ENCODE data around the gene EYA4.
"Not testable (repeated sequence)": the region's sequence is repeated elsewhere in the genome, so short reads cannot be mapped to it uniquely, and the experiment has no call there.

The EYA4 gene

DNA sequence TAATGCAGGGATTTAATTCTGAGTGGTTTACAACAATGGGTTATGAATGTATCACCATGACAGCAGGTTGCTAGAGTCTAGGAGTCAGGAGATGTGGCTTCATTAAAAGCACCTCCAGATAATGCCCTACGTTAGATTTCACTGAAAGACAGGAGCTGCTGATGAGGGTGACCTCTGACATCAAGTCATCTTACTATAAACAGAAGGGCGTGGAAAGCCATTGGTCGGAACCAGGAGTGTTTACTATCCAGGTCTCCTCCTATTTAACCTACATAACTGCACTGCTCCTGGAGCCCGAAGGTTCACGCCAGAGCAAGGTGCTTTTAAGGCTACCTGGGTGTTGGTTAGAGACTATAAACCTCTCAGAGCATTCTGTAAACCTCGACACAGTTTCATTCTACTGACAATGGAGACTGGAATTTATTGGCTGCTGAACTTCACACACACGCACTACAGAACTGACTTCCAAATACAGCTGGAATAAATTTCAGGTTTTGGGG lies 128.7 kb downstream of the EYA4 start:
- ATAC-seq (no peak), DNase-seq (no peak)
- Mint-ChIP-seq H3K36me3 (ENCODE audit: low read depth) (no peaks in the 10 kb centered on the region), H3K4me1 (no peaks in the 10 kb centered on the region), H3K27me3 (no peaks in the 10 kb centered on the region), H3K9me3 (no peaks in the 10 kb centered on the region), H3K27ac (no peak overlapping the region), H3K4me3 (no peak overlapping the region)

DNA sequence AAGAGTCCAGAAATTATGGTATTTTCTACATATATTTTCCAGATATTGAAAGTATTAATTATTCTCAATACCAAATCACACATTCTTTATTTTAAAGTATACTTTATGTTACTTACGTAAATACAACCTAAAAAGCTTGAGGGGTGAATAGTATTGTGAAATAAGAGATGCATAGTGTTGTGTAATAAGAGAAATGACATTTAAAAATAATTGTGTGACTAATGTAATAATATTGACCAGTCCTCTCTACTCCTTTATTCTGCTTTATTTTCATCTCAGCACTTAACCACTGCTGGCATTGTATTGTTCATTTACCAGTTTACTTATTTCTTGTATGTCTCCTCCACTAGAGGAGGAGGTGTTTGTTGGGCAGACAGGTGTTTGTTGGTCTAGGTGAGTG lies 135.6 kb downstream of the EYA4 start:
- Mint-ChIP-seq H3K4me3 (no peak overlapping the region), H3K9me3 (no peaks in the 10 kb centered on the region), H3K27ac (no peak overlapping the region), H3K27me3 (peaks cover 9% of the 10 kb centered on the region), H3K36me3 (ENCODE audit: low read depth) (no peaks in the 10 kb centered on the region), H3K4me1 (no peaks in the 10 kb centered on the region)
- DNase-seq, result no peak
- no peak for ATAC-seq

DNA sequence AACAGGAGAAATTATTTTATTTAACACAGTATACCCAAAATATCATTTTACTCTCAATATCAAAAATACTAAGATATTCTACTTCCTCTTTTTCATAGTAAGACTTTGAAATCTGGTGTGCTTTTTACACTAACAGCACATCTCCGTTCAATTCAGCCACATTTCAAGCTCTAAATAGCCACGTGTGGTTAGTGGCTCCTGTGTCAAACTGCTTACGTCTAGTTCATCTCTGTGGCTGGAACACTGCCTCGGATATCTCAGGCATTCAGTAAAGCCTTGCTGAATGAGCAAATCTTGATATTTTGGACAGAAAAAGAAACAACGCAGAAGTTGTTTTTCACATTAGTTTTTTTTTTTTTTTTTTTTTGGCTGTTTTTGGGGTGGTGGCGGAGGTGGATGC lies 136.1 kb downstream of the EYA4 start:
- DNase-seq (no peak), ATAC-seq (no peak)
- Mint-ChIP-seq H3K9me3 (no peaks in the 10 kb centered on the region), H3K4me1 (no peaks in the 10 kb centered on the region), H3K27ac (no peak overlapping the region), H3K27me3 (peaks cover 9% of the 10 kb centered on the region), H3K4me3 (no peak overlapping the region), H3K36me3 (ENCODE audit: low read depth) (no peaks in the 10 kb centered on the region)

DNA sequence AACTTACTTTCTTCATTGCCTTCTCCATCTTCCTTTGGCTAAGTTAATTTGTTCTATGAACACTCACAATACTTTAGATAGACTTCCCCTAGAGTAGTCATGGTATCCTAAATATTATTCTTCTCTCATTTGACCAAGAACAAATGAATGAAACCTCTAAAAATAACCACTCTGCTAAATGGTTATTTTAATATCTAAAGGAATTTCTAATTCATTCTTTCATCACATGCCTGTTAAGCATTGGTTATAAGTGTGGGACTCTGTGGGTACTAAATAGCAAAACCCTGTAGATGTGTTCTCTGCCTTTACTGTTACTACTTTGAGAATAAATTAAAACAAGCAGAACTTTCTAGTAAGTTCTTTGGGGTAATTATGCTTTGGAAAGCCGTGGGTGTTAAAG lies 138.9 kb downstream of the EYA4 start:
- Mint-ChIP-seq H3K27ac (no peak overlapping the region), H3K36me3 (ENCODE audit: low read depth) (no peaks in the 10 kb centered on the region), H3K4me1 (no peaks in the 10 kb centered on the region), H3K4me3 (no peak overlapping the region), H3K27me3 (peaks cover 9% of the 10 kb centered on the region), H3K9me3 (no peaks in the 10 kb centered on the region)
- DNase-seq (no peak), ATAC-seq (no peak)

DNA sequence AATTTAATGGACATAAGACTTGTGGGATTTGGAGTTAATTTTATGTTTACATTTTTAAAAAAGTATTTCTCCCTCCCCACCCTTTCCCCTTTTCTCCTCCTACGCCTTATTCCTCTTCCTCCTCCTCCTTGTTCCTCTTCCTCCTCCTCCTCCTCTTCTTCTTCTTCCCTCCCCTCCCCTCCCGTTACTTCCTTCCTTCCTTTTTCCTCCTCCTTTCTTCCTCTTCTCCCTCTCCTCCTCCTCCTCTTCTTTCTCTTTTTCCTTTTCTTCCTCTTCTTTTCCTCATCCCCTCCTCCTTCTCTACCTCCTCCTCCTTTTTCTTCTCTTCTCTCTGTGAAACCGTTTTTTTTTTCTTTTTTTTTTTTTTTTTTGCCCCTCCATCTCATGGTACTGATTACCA lies 139.6 kb downstream of the EYA4 start:
- Mint-ChIP-seq H3K4me1 (no peaks in the 10 kb centered on the region), H3K4me3 (no peak overlapping the region), H3K36me3 (ENCODE audit: low read depth) (no peaks in the 10 kb centered on the region), H3K9me3 (no peaks in the 10 kb centered on the region), H3K27me3 (peaks cover 9% of the 10 kb centered on the region), H3K27ac (no peak overlapping the region)
- DNase-seq (no peak), ATAC-seq (no peak)

DNA sequence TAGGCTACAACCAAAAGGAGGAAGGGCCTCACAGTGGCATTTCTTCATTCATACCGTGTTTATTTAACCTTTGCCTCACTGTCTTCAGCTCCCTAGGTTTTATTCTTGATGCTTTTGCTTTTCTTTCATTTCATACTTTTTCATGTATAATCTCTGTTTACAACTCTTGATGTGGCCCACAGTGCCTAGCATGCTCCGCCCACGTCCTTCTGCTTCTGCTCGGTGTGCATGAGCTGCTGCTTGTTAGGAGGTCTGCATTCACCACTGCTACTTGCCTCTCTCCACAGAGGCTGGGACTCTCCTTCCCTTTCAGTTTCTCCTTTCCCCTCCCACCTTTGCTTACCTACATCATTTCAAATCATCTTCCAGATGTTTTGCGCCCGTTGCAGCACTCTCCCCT lies 147.6 kb downstream of the EYA4 start:
- no peak overlapping the region for H3K4me3 Mint-ChIP-seq
- no peaks in the 10 kb centered on the region for H3K36me3 Mint-ChIP-seq (ENCODE audit: low read depth)
- ATAC-seq (no peak), DNase-seq (no peak)
- H3K27ac Mint-ChIP-seq, result no peak overlapping the region
- no peaks in the 10 kb centered on the region for H3K4me1 Mint-ChIP-seq
- no peaks in the 10 kb centered on the region for H3K9me3 Mint-ChIP-seq
- H3K27me3 Mint-ChIP-seq, result no peaks in the 10 kb centered on the region

DNA sequence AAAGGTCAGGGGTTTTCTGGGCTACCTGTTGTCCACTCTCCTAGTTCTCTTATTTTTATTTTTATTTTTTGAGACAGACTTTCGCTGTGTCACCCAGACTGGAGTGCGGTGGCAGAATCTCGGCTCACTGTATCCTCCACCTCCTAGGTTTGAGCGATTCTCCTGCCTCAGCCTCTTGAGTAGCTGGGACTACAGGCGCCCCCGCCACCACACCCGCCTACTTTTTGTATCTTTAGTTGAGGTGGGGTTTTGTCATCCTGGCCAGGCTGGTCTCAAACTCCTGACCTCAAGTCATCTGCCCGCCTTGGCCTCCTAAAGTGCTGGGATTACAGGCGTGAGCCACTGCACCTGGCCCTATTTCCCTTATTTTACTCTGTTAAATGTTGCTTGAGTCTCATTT lies 149.0 kb downstream of the EYA4 start:
- H3K4me1 Mint-ChIP-seq, result no peaks in the 10 kb centered on the region
- no peaks in the 10 kb centered on the region for H3K9me3 Mint-ChIP-seq
- no peak overlapping the region for H3K27ac Mint-ChIP-seq
- DNase-seq (no peak), ATAC-seq (no peak)
- H3K27me3 Mint-ChIP-seq, result no peaks in the 10 kb centered on the region
- H3K4me3 Mint-ChIP-seq, result no peak overlapping the region
- H3K36me3 Mint-ChIP-seq (ENCODE audit: low read depth), result no peaks in the 10 kb centered on the region

DNA sequence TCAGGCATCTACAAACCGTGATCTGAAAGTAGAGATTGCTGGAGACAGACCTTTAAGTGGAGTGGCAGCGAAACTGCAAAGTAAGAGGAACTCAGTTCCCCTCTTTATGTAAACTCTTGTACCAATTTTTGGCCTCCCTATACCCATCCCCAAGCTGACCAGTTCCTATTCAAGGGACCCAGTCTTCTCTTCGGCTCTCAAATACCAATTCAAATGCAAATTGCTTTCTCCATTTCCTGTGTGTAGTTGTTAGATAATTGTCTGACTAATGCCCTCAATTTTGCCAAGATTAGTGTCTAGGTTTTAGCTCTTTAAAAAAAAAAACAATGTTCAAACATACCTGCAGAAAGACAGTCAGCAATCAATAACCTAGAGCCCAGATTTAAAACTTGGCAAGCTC lies 150.9 kb downstream of the EYA4 start:
- peaks cover 2% of the 10 kb centered on the region for H3K27me3 Mint-ChIP-seq
- no peaks in the 10 kb centered on the region for H3K9me3 Mint-ChIP-seq
- no peak overlapping the region for H3K4me3 Mint-ChIP-seq
- DNase-seq (no peak), ATAC-seq (no peak)
- no peaks in the 10 kb centered on the region for H3K4me1 Mint-ChIP-seq
- H3K27ac Mint-ChIP-seq, result no peak overlapping the region
- H3K36me3 Mint-ChIP-seq (ENCODE audit: low read depth), result no peaks in the 10 kb centered on the region

DNA sequence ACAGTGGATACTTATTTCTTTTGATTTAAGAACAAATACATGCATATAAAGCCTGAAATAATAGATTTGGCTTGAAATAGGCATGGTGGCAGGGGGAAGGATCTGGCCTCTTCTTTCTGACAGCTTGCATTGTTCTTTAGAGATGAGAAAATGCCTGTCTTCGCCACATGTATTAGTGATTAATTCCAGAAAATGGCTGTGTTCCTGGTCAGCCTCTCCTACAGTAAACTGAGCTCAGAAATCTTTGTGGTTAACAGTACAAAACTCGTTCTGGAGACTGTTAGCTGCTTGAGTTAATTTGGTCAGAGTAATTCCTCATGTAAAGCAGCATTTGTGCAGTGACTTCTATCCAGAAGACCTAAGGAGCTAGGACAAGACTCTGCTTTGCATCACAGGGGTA lies 151.5 kb downstream of the EYA4 start:
- Mint-ChIP-seq H3K4me1 (no peaks in the 10 kb centered on the region), H3K27ac (no peak overlapping the region), H3K9me3 (no peaks in the 10 kb centered on the region), H3K27me3 (peaks cover 2% of the 10 kb centered on the region), H3K4me3 (no peak overlapping the region), H3K36me3 (ENCODE audit: low read depth) (no peaks in the 10 kb centered on the region)
- DNase-seq (no peak), ATAC-seq (no peak)

DNA sequence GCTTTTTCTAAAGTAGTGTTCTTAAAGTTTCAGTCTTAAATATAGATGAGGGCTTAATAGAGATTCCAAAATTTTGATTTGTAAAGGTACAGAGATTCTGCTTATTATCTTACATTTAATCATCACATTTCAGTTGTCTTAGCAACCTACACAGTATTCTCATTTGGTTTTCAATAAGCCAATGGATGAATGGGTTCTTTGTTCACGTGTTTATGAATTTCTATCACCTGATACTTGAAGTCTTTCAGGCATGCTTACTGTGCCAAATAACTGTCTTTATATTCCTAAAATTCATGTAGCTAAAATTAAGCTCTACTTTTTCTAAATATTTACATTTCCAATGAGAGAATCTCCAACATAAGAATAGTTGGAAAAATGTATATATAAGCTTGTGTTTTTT lies 152.7 kb downstream of the EYA4 start:
- H3K4me1 Mint-ChIP-seq, result no peaks in the 10 kb centered on the region
- no peak for ATAC-seq
- DNase-seq, result no peak
- H3K36me3 Mint-ChIP-seq (ENCODE audit: low read depth), result no peaks in the 10 kb centered on the region
- H3K27ac Mint-ChIP-seq, result no peak overlapping the region
- H3K9me3 Mint-ChIP-seq, result no peaks in the 10 kb centered on the region
- peaks cover 2% of the 10 kb centered on the region for H3K27me3 Mint-ChIP-seq
- no peak overlapping the region for H3K4me3 Mint-ChIP-seq

DNA sequence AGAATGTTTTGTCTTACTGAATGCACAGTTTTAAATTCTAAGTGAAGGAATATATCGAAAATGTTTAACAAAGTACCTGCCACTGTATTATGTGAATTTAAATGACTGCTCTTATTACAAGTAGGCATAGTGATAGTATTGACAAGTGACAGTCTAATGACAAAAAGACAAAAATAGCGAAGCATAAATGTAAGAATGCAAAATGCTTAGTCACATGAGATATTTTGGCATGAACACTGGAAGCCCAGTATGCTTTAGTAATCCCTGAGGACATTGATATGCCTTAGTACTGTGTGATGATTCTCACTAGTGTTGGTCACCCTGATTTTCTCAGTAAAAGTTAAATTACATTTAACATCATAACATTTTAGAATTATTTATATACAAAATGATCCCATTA lies 153.5 kb downstream of the EYA4 start:
- no peak overlapping the region for H3K4me3 Mint-ChIP-seq
- H3K36me3 Mint-ChIP-seq (ENCODE audit: low read depth), result no peaks in the 10 kb centered on the region
- H3K27me3 Mint-ChIP-seq, result peaks cover 2% of the 10 kb centered on the region
- H3K9me3 Mint-ChIP-seq, result no peaks in the 10 kb centered on the region
- no peak overlapping the region for H3K27ac Mint-ChIP-seq
- ATAC-seq (no peak), DNase-seq (no peak)
- no peaks in the 10 kb centered on the region for H3K4me1 Mint-ChIP-seq

DNA sequence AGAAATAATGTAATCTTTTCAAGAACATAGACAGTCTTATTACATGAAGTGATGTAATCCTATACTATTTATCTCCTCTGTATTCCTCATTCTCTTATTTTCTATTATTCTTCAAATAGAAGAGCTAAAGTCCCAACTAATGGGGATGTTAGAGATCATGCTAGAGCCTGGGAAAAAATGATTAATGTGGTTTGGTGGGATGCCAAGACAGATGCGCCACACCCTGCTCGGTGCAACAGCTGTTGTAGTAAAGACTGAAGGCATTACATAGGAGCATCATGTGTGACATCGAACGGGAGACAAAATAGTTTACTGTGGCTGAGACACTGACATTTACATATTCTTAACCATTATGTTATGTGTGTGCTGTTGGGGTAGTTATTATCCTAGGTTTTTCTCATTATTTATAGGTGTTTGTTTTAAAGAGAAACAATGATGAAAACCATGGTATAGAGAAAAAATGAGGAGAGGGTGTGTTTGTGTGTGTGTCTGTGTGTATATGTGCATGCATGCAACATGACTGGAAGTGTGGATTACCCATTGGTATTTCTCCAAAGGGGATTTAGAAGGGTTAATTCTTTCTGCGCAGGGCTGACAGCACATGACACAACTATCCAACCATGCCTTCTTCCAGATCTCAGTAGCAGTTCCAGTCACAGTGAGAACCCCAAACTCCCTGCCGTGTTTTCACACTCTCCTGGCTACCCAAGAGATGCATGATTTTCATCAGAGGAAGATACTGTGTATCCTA lies 155.3 kb downstream of the EYA4 start:
- H3K27me3 Mint-ChIP-seq, result peaks cover 2% of the 10 kb centered on the region
- no peak overlapping the region for H3K4me3 Mint-ChIP-seq
- H3K9me3 Mint-ChIP-seq, result no peaks in the 10 kb centered on the region
- no peaks in the 10 kb centered on the region for H3K4me1 Mint-ChIP-seq
- no peak for ATAC-seq
- no peak overlapping the region for H3K27ac Mint-ChIP-seq
- H3K36me3 Mint-ChIP-seq (ENCODE audit: low read depth), result no peaks in the 10 kb centered on the region
- no peak for DNase-seq

DNA sequence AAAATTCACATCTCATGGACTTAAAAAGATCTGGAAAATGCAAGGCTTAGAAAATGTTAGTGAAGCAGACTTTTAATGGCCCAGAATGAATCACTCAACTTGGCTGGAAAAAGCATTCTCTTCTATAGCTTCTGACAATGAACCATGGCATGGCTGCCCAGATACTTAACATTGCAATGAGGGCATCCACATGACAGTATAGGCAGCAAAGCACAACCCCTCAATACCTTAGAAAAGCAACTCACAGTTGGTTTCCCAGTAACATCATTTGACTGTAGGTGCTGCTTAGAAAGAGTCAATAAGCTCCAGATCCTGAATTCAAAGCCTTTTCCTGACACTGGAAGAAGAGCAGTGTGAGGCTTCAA lies 155.8 kb downstream of the EYA4 start:
- Mint-ChIP-seq H3K36me3 (ENCODE audit: low read depth) (no peaks in the 10 kb centered on the region), H3K4me3 (no peak overlapping the region), H3K4me1 (no peaks in the 10 kb centered on the region), H3K27ac (no peak overlapping the region), H3K9me3 (no peaks in the 10 kb centered on the region), H3K27me3 (peaks cover 2% of the 10 kb centered on the region)
- no peak for ATAC-seq
- DNase-seq, result no peak

DNA sequence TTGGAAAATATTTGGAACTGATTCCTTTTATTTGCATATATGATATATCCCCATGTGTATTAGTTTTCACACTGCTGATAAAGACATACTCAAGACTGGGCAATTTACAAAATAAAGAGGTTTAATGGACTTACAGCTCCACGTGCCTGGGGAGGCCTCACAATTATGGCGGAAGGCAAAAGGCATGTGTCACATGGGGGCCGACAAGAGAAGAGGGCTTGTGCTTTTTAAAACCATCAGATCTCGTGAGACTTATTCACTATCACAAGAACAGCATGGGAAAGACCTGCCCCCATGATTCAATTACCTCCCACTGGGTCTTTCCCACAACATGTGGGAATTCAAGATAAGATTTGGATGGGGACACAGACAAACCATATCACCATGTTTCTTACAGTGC lies 156.4 kb downstream of the EYA4 start:
- H3K36me3 Mint-ChIP-seq (ENCODE audit: low read depth); H3K4me1 Mint-ChIP-seq; ATAC-seq; H3K4me3 Mint-ChIP-seq; DNase-seq; H3K27ac Mint-ChIP-seq; H3K27me3 Mint-ChIP-seq; H3K9me3 Mint-ChIP-seq: not testable (repeated sequence)

DNA sequence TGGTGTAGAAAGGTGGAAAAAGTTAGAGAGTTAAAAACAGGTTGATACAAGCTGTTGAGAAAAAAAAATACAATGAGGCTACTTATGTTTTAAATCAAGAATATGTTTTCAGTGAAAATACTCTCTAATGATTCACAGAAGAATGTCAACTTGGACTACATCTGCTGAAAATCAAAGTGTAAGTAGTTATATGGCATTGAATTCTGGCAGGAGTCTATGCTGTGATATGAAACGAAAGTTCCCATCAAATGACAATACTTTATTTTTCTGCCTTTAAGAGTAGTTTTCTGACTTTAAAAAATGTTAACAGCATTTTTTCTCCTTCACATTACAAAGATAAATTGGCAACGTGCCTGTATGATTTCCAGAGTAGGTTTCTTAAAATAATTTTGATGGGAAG lies 158.3 kb downstream of the EYA4 start:
- ATAC-seq, result no peak
- H3K36me3 Mint-ChIP-seq (ENCODE audit: low read depth), result no peaks in the 10 kb centered on the region
- H3K27me3 Mint-ChIP-seq, result peaks cover 2% of the 10 kb centered on the region
- no peak overlapping the region for H3K4me3 Mint-ChIP-seq
- DNase-seq, result no peak
- no peak overlapping the region for H3K27ac Mint-ChIP-seq
- H3K4me1 Mint-ChIP-seq, result no peaks in the 10 kb centered on the region
- no peaks in the 10 kb centered on the region for H3K9me3 Mint-ChIP-seq

DNA sequence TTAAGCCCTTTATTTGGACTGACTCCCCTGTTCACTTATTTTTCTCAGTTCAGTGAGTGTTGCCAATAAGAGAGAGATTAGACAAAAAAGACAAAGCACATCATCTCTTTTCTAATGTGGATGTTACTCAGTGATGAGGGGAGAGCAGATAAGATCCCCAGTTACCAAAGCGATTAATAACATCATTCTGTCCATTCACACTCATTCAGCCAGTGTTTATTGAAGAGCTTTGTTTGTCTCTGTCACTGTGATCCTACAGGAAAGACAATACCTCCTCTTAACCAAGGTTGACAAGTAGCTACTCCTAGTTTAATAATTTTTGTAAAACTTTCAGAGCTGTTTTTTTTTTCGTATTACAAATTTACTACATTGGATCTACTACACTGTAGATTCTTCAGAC lies 163.0 kb downstream of the EYA4 start:
- H3K27me3 Mint-ChIP-seq, result no peaks in the 10 kb centered on the region
- H3K27ac Mint-ChIP-seq, result no peak overlapping the region
- H3K4me1 Mint-ChIP-seq, result no peaks in the 10 kb centered on the region
- no peak overlapping the region for H3K4me3 Mint-ChIP-seq
- no peak for DNase-seq
- no peak for ATAC-seq
- H3K9me3 Mint-ChIP-seq, result no peaks in the 10 kb centered on the region
- H3K36me3 Mint-ChIP-seq (ENCODE audit: low read depth), result no peaks in the 10 kb centered on the region
